Endodermal cell (in vitro differentiated cells): Measurements from ENCODE around the gene APBA2. TPM values are rescaled to one million over a fixed set of nuclear protein-coding genes. Genes with fewer than 3 reads are reported as not detected.

Source experiments
- DNase-seq: peaks from one replicate; pipeline ENCODE4 v3.0.0-alpha.2; 2017
- H3K27ac ChIP-seq: 2 replicates; pipeline ENCODE4 v1.5.1; 2013; ENCODE audit warnings: mild to moderate bottlenecking, low read depth, low read length, moderate library complexity
- H3K27me3 ChIP-seq: 2 replicates; pipeline ENCODE4 v1.6.1; 2013; ENCODE audit warnings: mild to moderate bottlenecking, low read length, moderate library complexity; ENCODE audit not compliant: insufficient read depth, control insufficient read depth, poor library complexity, severe bottlenecking
- H3K36me3 ChIP-seq: 2 replicates; pipeline ENCODE4 v1.7.0; 2013; ENCODE audit warnings: mild to moderate bottlenecking, low read length, moderate library complexity; ENCODE audit not compliant: control insufficient read depth, insufficient read depth
- H3K4me1 ChIP-seq: one replicate; pipeline ENCODE4 v1.7.0; 2013; ENCODE audit warnings: low read length; ENCODE audit not compliant: control insufficient read depth, insufficient read depth
- H3K4me3 ChIP-seq: 2 replicates; pipeline ENCODE4 v1.5.1; 2013; ENCODE audit warnings: mild to moderate bottlenecking, low read length, moderate library complexity
- H3K9ac ChIP-seq: 2 replicates; pipeline ENCODE4 v1.6.1; 2013; ENCODE audit warnings: mild to moderate bottlenecking, low read length, moderate library complexity; ENCODE audit not compliant: poor library complexity, severe bottlenecking; ENCODE audit errors: extremely low read depth
- H3K9me3 ChIP-seq: 2 replicates; pipeline ENCODE4 v1.6.1; 2013; ENCODE audit warnings: mild to moderate bottlenecking, low read length, moderate library complexity; ENCODE audit not compliant: control insufficient read depth
- H3K27ac Mint-ChIP-seq: 2 replicates; pipeline ENCODE4 v1.8.0; 2020; ENCODE audit warnings: mixed read lengths
- H3K27me3 Mint-ChIP-seq: 2 replicates; pipeline ENCODE4 v1.8.0; 2021; ENCODE audit warnings: mild to moderate bottlenecking, mixed read lengths; ENCODE audit not compliant: insufficient read depth
- H3K36me3 Mint-ChIP-seq: 2 replicates; pipeline ENCODE4 v1.8.0; 2020; ENCODE audit warnings: low read depth, mixed read lengths
- H3K4me1 Mint-ChIP-seq: 2 replicates; pipeline ENCODE4 v1.8.0; 2020; ENCODE audit warnings: mixed read lengths
- H3K4me3 Mint-ChIP-seq: 2 replicates; pipeline ENCODE4 v1.8.0; 2020; ENCODE audit warnings: mild to moderate bottlenecking, moderate library complexity, mixed read lengths
- H3K9me3 Mint-ChIP-seq: 2 replicates; pipeline ENCODE4 v1.8.0; 2020; ENCODE audit warnings: mild to moderate bottlenecking, mixed read lengths
- CTCF ChIP-seq: fragments of 200-600 bp; sonication (generic); conservative IDR thresholded peaks from 2 replicates; pipeline ENCODE4 v1.5.0; 2021; ENCODE audit warnings: antibody characterized with exemption, mild to moderate bottlenecking
- WGBS, 2 experiments: methylation state at CpG; one replicate each; pipeline versions ENCODE4 v1.1.5 to v1.1.7; 2013; ENCODE audit warnings: missing lambda C conversion rate in 2 of 2, mixed read lengths in 1 of 2; ENCODE audit not compliant: insufficient coverage in 1 of 2, insufficient read length in 1 of 2; 5-methylcytosine and 5-hydroxymethylcytosine counted together
- total RNA-seq, 2 donors: library from RNA; stranded (reverse); fragmentation: NEBNext Ultra II Directional in 1 of 2; extraction: Animal tissue kit (Norgen Biotek cat#: 25700) in 1 of 2; gene quantifications; 2 replicates in 1 of 2; 3 replicates in 1 of 2; pipeline ENCODE4 v1.2.1, GENCODE V29; 2021

The APBA2 gene
- total RNA-seq, 2 donors from 2014 or later = 27.1 to 27.3 TPM

- no peaks in the 10 kb centered on the region for H3K9me3 ChIP-seq
- Mint-ChIP-seq H3K27me3 (no peaks in the 10 kb centered on the region), H3K27ac (no peak overlapping the region), H3K4me3 (peak overlapping the region; percentile 38), H3K4me1 (peaks cover 8% of the 10 kb centered on the region), H3K36me3 (no peaks in the 10 kb centered on the region), H3K9me3 (no peaks in the 10 kb centered on the region)
- no peaks in the 10 kb centered on the region for H3K27me3 ChIP-seq
- DNase-seq = no peak
- TF ChIP-seq CTCF = no peak
- H3K4me3 ChIP-seq = no peak overlapping the region
- no peaks in the 10 kb centered on the region for H3K4me1 ChIP-seq
- H3K9ac ChIP-seq = no peak overlapping the region
- no peak overlapping the region for H3K27ac ChIP-seq
- WGBS, 2 experiments = 68 to 76% methylated on average over 12 to 18 of the region's 18 CpGs
- H3K36me3 ChIP-seq = no peaks in the 10 kb centered on the region
Measured at GRCh38 chr15:29114221-29115092, 228.7 kb downstream of the APBA2 start.

GRCh38 chr15:29115093-29115991 lies 229.6 kb downstream of the APBA2 start:
- DNase-seq = peak; percentile 88
- peaks cover 8% of the 10 kb centered on the region for H3K4me1 Mint-ChIP-seq
- no peaks in the 10 kb centered on the region for H3K27me3 Mint-ChIP-seq
- Histone ChIP-seq H3K27ac (peak overlapping the region; percentile 76), H3K27me3 (no peaks in the 10 kb centered on the region), H3K36me3 (no peaks in the 10 kb centered on the region), H3K9ac (no peak overlapping the region), H3K9me3 (no peaks in the 10 kb centered on the region), H3K4me1 (no peaks in the 10 kb centered on the region), H3K4me3 (peak overlapping the region; percentile 53)
- no peaks in the 10 kb centered on the region for H3K36me3 Mint-ChIP-seq
- 15 to 28% methylated on average over 24 to 45 of the region's 46 CpGs for WGBS, 2 experiments
- H3K9me3 Mint-ChIP-seq = no peaks in the 10 kb centered on the region
- TF ChIP-seq CTCF = peak; percentile 81
- H3K4me3 Mint-ChIP-seq = peak overlapping the region; percentile 38
- no peak overlapping the region for H3K27ac Mint-ChIP-seq

GRCh38 chr15:29116970-29117700 lies 231.4 kb downstream of the APBA2 start:
- Mint-ChIP-seq H3K27me3 (no peaks in the 10 kb centered on the region), H3K4me1 (peaks cover 8% of the 10 kb centered on the region), H3K36me3 (no peaks in the 10 kb centered on the region), H3K27ac (no peak overlapping the region), H3K9me3 (no peaks in the 10 kb centered on the region), H3K4me3 (no peak overlapping the region)
- Histone ChIP-seq H3K27ac (no peak overlapping the region), H3K4me1 (no peaks in the 10 kb centered on the region), H3K36me3 (no peaks in the 10 kb centered on the region), H3K9me3 (no peaks in the 10 kb centered on the region), H3K4me3 (no peak overlapping the region), H3K27me3 (no peaks in the 10 kb centered on the region), H3K9ac (no peak overlapping the region)
- DNase-seq = no peak
- no peak for TF ChIP-seq CTCF
- 96 to 99% methylated on average over 21 to 32 of the region's 32 CpGs for WGBS, 2 experiments
